Adrenal gland (tissue), 12 donors: ENCODE data around the gene CCT8. TPM values are rescaled to one million over a fixed set of nuclear protein-coding genes. Genes with fewer than 3 reads are reported as not detected.
A peak's percentile ranks its signal among the peaks of the same experiment; 100 is the strongest.
"Not testable (repeated sequence)": the region's sequence is repeated elsewhere in the genome, so short reads cannot be mapped to it uniquely, and the experiment has no call there.

Experiments used
- DNase-seq, 7 donors: peaks; one replicate each; pipeline ENCODE4 v3.0.0-alpha.2; 2019 to 2020
- H3K27ac ChIP-seq, 5 donors: fragments of 200-600 bp; sonication (generic) in 4 of 5; 1 replicate in 3 of 5; 2 replicates in 2 of 5; pipeline versions ENCODE4 v1.5.1 to v1.8.0; 2016 to 2020; ENCODE audit warnings: mild to moderate bottlenecking in 1 of 5
- H3K27me3 ChIP-seq: fragments of 200-600 bp; 2 replicates; pipeline ENCODE4 v1.8.0; 2021
- H3K36me3 ChIP-seq, 2 donors: fragments of 200-600 bp; replicated peaks in 1 of 2; 1 replicate in 1 of 2; 2 replicates in 1 of 2; pipeline versions ENCODE4 v1.5.1 to v1.8.0; 2018 to 2022
- H3K4me1 ChIP-seq, 2 donors: fragments of 200-600 bp; replicated peaks in 1 of 2; 1 replicate in 1 of 2; 2 replicates in 1 of 2; pipeline versions ENCODE4 v1.5.1 to v1.8.0; 2018 to 2021
- H3K4me3 ChIP-seq, 4 donors: fragments of 200-600 bp; sonication (generic) in 3 of 4; one replicate each; pipeline ENCODE4 v1.5.1; 2016 to 2018
- H3K9me3 ChIP-seq, 3 donors: fragments of 200-600 bp; sonication (generic) in 1 of 3; replicated peaks in 1 of 3; 1 replicate in 2 of 3; 2 replicates in 1 of 3; pipeline versions ENCODE4 v1.5.1 to v1.8.0; 2016 to 2021
- POLR2A ChIP-seq, 2 donors: fragments of 450-650 bp; IDR thresholded peaks; one replicate each; pipeline ENCODE4 v1.6.1; 2017; ENCODE audit warnings: antibody characterized with exemption in 2 of 2, mild to moderate bottlenecking in 2 of 2, moderate library complexity in 1 of 2
- WGBS, 4 donors: extraction: QIAGEN DNeasy Blood & Tissue Kit in 2 of 4; methylation state at CpG; one replicate each; pipeline versions ENCODE4 v1.1.5 to v1.1.7; 2013 to 2017; 5-methylcytosine and 5-hydroxymethylcytosine counted together
- intact Hi-C, 2 donors: fragments of 100-400 bp; cut with DNase I; formaldehyde crosslinking; loops; one replicate each; pipeline versions ENCODE4 v1.14.1 to v1.15.0; 2022 to 2023
- polyA plus RNA-seq, 3 donors: library from polyadenylated mRNA; stranded (reverse); fragments of 200-250 nt in 2 of 3; fragments of 350-450 nt in 1 of 3; fragmentation: Illumina TruSeq in 1 of 3; extraction: RNeasy Lipid Tissue Mini Kit (QIAGEN cat#74804) in 1 of 3; gene quantifications; one replicate each; pipeline ENCODE4 v1.2.3, GENCODE V29; 2013 to 2014
- total RNA-seq, 9 donors: library from RNA; depleted of rRNA in 4 of 9; stranded (reverse); fragments of >200 nt in 4 of 9; fragments of 120-200 nt in 1 of 9; fragmentation: NEBNext Ultra II Directional in 1 of 9; extraction: Animal tissue kit (Norgen Biotek cat#: 25700) in 1 of 9; gene quantifications; one replicate each; pipeline versions ENCODE4 v1.1.0 to v1.2.4, GENCODE V29; 2013 to 2023
- TF ChIP-seq, protein P1 (sequence below), 6 experiments: fragments of 450-650 bp in 4 of 6; fragments of 200-600 bp in 2 of 6; sonication (generic) in 1 of 6; IDR thresholded peaks; 1 replicate in 5 of 6; 2 replicates in 1 of 6; pipeline versions ENCODE4 v1.5.1 to v1.8.0; 2016 to 2021; ENCODE audit warnings: antibody characterized with exemption in 6 of 6, mild to moderate bottlenecking in 2 of 6, moderate library complexity in 1 of 6
- donor health status: healthy with polysubstance abuse.
- donor health status: Bipolar disorder and iron deficiency.
- donor health status: DM: yes; HTN: yes; CAD: no.
- donor health status: DM: no; HTN: no; CAD: no.
- donor health status: DM: no; HTN: no; CAD: no.
- donor health status: DM: yes; HTN: yes; CAD: no.

CCT8 gene
- total and polyA plus RNA-seq, 12 donors = 108 to 382 (median 165) TPM

DNA sequence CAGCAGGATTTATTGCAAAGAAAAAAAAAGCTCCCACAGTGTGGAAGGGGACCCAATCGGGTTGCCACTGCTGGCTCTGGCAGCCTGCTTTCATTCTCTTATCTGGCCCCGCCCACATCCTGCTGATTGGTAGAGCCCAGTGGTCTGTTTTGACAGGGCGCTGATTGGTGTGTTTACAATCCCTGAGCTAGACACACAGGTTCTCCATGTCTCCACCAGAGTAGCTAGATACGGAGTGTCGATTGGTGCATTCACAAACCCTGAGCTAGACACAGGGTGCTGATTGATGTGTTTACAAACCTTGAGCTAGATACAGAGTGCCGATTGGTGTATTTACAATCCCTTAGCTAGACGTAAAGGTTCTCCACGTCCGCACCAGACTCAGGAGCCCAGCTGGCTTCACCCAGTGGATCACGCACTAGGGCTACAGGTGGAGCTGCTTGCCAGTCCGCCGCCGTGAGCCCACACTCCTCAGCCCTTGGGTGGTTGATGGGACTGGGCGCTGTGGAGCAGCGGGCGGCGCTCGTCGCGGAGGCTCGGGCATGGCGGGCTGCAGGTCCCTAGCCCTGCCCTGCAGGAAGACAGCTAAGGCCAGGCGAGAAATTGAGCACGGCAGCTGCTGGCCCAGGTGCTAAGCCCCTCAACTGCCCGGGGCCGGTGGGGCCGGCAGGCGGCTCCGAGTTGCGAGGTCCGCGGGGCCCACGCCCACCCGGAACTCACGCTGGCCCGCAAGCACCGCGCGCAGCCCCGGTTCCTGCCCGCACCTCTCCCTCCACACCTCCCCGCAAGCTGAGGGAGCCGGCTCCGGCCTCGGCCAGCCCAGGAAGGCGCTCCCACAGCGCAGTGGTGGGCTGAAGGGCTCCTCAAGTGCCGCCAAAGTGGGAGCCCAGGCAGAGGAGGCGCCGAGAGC, 3.5 kb upstream of the CCT8 start:
- peak overlapping the region in 4 of 5 donors; percentile 83 to 88 (median 85) for H3K27ac ChIP-seq
- peak in 1 of 2 donors; percentile 73 for TF ChIP-seq POLR2A (IDR thresholded peaks at IDR 0.05)
- WGBS, 4 donors = 18 to 64% (median 36%) methylated on average over 12 to 50 of the region's 50 CpGs
- H3K4me3 ChIP-seq = peak overlapping the region in 3 of 4 donors; percentile 12 to 52 (median 41)
- intact Hi-C loops, H3K27me3 ChIP-seq, H3K9me3 ChIP-seq, H3K36me3 ChIP-seq: not testable (repeated sequence)
- peaks cover 18 to 43% of the 10 kb centered on the region in 2 donors for H3K4me1 ChIP-seq
- peak; percentile 64 to 93 (median 82) for DNase-seq

DNA sequence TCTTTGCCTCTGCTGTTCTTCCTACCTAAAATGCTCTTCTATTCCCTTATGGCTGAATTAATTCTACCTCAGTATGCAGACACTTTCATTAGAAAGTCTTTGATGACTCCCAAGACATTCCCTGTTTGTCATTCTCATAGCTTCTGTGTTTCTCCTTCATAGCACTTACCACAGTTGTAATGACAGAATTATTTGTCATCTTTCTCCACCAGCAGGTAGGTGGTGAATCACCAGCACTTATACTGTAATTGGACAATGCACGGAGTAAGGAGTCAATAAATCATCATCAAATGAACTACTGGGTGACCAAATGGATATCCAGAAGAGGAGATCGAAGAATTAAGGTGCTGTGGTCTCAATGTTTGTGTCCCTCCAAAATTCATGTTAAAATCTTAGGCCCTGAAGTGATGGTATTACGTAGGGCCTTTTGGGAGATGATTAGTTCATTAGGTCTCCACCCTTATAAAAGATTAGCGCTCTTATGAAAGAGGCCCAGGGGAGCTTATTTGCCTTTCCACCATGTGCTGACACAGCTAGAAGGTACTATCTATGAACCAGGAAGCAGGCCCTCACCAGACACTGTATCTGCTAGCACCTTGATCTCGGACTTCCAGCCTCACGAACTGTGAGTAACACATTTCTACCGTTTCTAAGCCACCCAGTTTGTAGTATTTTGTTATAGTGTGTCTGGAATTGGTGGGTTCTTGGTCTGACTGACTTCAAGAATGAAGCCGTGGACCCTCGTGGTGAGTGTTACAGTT, 2.4 kb upstream of the CCT8 start:
- H3K27me3 ChIP-seq = no peaks in the 10 kb centered on the region
- intact Hi-C loops = no loop called here
- WGBS, 4 donors = 86 to 91% (median 88%) methylated on average over 8 to 9 of the region's 9 CpGs
- peaks cover 29 to 53% of the 10 kb centered on the region in 2 donors for H3K4me1 ChIP-seq
- H3K9me3 ChIP-seq = no peaks in the 10 kb centered on the region
- peak overlapping the region in 3 of 5 donors; percentile 85 to 88 (median 85) for H3K27ac ChIP-seq
- DNase-seq = no peak
- no peaks in the 10 kb centered on the region for H3K36me3 ChIP-seq
- TF ChIP-seq POLR2A (IDR thresholded peaks at IDR 0.05) = no peak
- TF ChIP-seq, protein P1, sequence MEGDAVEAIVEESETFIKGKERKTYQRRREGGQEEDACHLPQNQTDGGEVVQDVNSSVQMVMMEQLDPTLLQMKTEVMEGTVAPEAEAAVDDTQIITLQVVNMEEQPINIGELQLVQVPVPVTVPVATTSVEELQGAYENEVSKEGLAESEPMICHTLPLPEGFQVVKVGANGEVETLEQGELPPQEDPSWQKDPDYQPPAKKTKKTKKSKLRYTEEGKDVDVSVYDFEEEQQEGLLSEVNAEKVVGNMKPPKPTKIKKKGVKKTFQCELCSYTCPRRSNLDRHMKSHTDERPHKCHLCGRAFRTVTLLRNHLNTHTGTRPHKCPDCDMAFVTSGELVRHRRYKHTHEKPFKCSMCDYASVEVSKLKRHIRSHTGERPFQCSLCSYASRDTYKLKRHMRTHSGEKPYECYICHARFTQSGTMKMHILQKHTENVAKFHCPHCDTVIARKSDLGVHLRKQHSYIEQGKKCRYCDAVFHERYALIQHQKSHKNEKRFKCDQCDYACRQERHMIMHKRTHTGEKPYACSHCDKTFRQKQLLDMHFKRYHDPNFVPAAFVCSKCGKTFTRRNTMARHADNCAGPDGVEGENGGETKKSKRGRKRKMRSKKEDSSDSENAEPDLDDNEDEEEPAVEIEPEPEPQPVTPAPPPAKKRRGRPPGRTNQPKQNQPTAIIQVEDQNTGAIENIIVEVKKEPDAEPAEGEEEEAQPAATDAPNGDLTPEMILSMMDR (IDR thresholded peaks at IDR 0.05) = no peak
- no peak overlapping the region for H3K4me3 ChIP-seq

DNA sequence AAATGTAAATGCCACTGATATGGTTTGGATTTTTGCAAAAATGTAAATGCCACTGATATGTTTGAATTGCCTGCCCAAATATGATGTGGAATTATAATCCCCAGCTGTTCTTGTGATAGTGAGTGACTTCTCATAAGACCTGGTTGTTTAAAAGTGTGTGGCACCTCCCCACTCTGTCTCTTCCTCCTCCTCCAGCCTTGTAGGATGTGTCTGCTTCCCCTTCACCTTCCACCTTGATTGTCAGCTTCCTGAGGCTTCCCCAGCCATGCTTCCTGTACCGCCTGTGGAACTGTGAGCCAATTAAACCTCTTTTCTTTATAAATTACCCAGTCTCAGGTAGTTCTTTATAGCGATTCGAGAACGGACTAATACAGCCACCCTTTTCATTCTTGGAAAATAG, 1.3 kb upstream of the CCT8 start:
- peaks cover 29 to 51% of the 10 kb centered on the region in 2 donors for H3K4me1 ChIP-seq
- H3K4me3 ChIP-seq = no peak overlapping the region
- TF ChIP-seq, protein P1 (IDR thresholded peaks at IDR 0.05) = no peak
- TF ChIP-seq POLR2A (IDR thresholded peaks at IDR 0.05) = no peak
- WGBS, 4 donors = 90 to 95% (median 94%) methylated on average over 4 of the region's 4 CpGs
- no peak overlapping the region for H3K27ac ChIP-seq
- H3K36me3 ChIP-seq = peaks cover 0 to 2% of the 10 kb centered on the region in 2 donors
- H3K9me3 ChIP-seq = no peaks in the 10 kb centered on the region
- intact Hi-C loops = no loop called here
- no peak for DNase-seq
- H3K27me3 ChIP-seq = no peaks in the 10 kb centered on the region

DNA sequence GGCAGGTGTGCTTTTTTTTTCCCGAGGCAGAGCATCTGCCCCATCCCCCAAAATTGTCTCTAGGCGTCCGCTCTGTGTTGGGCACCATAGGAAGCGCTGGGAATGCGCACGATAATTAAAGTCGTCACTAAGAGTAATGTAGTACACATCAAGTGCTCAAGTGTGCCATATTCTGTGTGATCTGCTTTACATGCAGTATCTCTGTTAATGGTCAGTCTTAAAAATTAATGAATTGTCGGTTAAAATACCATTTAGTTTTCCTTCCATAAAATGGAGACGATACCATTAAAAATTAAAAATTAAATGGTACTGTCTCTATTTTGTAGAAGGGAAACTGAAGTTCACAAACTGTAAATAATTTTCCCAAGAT, 544 bp upstream of the CCT8 start:
- no peak for DNase-seq
- Histone ChIP-seq H3K36me3 (peaks cover 0 to 8% of the 10 kb centered on the region in 2 donors), H3K27ac (peak overlapping the region; percentile 76 to 97 (median 94)), H3K4me1 (peaks cover 22 to 44% of the 10 kb centered on the region in 2 donors), H3K9me3 (no peaks in the 10 kb centered on the region), H3K4me3 (peak overlapping the region in 3 of 4 donors; percentile 46 to 94 (median 71)), H3K27me3 (no peaks in the 10 kb centered on the region)
- intact Hi-C loops = no loop called here
- TF ChIP-seq, protein P1 (IDR thresholded peaks at IDR 0.05) = no peak
- TF ChIP-seq POLR2A (IDR thresholded peaks at IDR 0.05) = no peak
- WGBS, 4 donors = 9 to 17% (median 13%) methylated on average over 9 of the region's 9 CpGs
